K562 (cell line): Measurements from ENCODE around the gene AMFR. TPM values are rescaled to one million over a fixed set of nuclear protein-coding genes. Genes with fewer than 3 reads are reported as not detected.

Experiments
- ATAC-seq: fragments of 200-7000 bp; cut with Tn5 transposase; 3 replicates; pipeline ENCODE4 v1.9.1; 2020; ENCODE audit warnings: moderate library complexity
- BruUV-seq: library from RNA; stranded (reverse); fragments of 400-500 nt; replicated peaks from 2 replicates; lab custom pipeline; 2021; lab: Mats Ljungman, UMichigan
- CTCF ChIA-PET: fragments of 300-600 bp; formaldehyde crosslinking; extraction: SDS; loops from one replicate; lab custom pipeline; 2021; ENCODE audit warnings: low intra/inter-chr PET ratio; lab: Yijun Ruan, JAX
- POLR2A ChIA-PET: fragments of 300-600, 350-650 bp; sonication (Branson Sonifier 250); formaldehyde crosslinking; extraction: SDS; loops from one replicate; lab custom pipeline; 2021; ENCODE audit warnings: antibody characterized with exemption, inconsistent platforms; lab: Yijun Ruan, JAX
- DNase-seq, 4 experiments: peaks; one replicate each; pipeline versions ENCODE4 v3.0.0 to v3.0.0-alpha.2; 2011 to 2018; ENCODE audit warnings: low spot score in 3 of 4, mixed read lengths in 3 of 4; ENCODE audit errors: extremely low read depth in 1 of 4
- FAIRE-seq: peaks from 2 replicates; lab custom pipeline; 2011; peaks lifted over from hg19 to GRCh38; lab: Jason Lieb, UNC
- H2AFZ ChIP-seq: 2 replicates; pipeline ENCODE4 v1.6.0; 2011; ENCODE audit warnings: low read depth, low read length, control low read depth, inconsistent platforms
- H3K27ac ChIP-seq: fragments of 200-600 bp; 3 replicates; pipeline ENCODE4 v1.8.0; 2011; ENCODE audit warnings: low read depth, mild to moderate bottlenecking, control low read depth, inconsistent platforms, low read length, moderate library complexity, mixed read lengths; ENCODE audit errors: extremely low read depth
- H3K27me3 ChIP-seq, 2 experiments: fragments of 300-600 bp in 1 of 2; 2 replicates in 1 of 2; 3 replicates in 1 of 2; pipeline versions ENCODE4 v1.6.0 to v1.8.0; 2011; ENCODE audit warnings: inconsistent platforms in 2 of 2, low read length in 2 of 2, mild to moderate bottlenecking in 1 of 2, mixed read lengths in 1 of 2, moderate library complexity in 1 of 2; ENCODE audit not compliant: control insufficient read depth in 2 of 2, insufficient read depth in 2 of 2
- H3K36me3 ChIP-seq: fragments of 300-600 bp; 3 replicates; pipeline ENCODE4 v1.8.0; 2011; ENCODE audit warnings: mild to moderate bottlenecking, low read length, inconsistent platforms; ENCODE audit not compliant: control insufficient read depth, insufficient read depth
- H3K4me1 ChIP-seq, 2 experiments: fragments of 200-600 bp in 1 of 2; replicated peaks in 1 of 2; 2 replicates in 1 of 2; 3 replicates in 1 of 2; pipeline versions ENCODE4 v1.5.1 to v1.8.0; 2011; ENCODE audit warnings: inconsistent platforms in 2 of 2, low read length in 2 of 2, mild to moderate bottlenecking in 1 of 2, mixed read lengths in 1 of 2, moderate library complexity in 1 of 2; ENCODE audit not compliant: control insufficient read depth in 2 of 2, insufficient read depth in 2 of 2
- H3K4me2 ChIP-seq: 2 replicates; pipeline ENCODE4 v1.6.1; 2011; ENCODE audit warnings: low read length, control low read depth, inconsistent platforms, mixed read lengths; ENCODE audit not compliant: insufficient read depth
- H3K4me3 ChIP-seq: fragments of 200-600 bp; sonication (generic), shearing (Covaris generic); 2 replicates; pipeline ENCODE4 v1.5.1; 2016; ENCODE audit warnings: control low read depth, inconsistent platforms
- H3K79me2 ChIP-seq: fragments of 200-600 bp; 3 replicates; pipeline ENCODE4 v1.8.0; 2011; ENCODE audit warnings: low read length, inconsistent platforms; ENCODE audit not compliant: control insufficient read depth, insufficient read depth
- H3K9ac ChIP-seq, 2 experiments: 2 replicates each; pipeline versions ENCODE4 v1.6.0 to v1.6.1; 2011; ENCODE audit warnings: low read depth in 2 of 2, low read length in 2 of 2, control low read depth in 1 of 2, inconsistent platforms in 1 of 2, mild to moderate bottlenecking in 1 of 2, mixed read lengths in 1 of 2; ENCODE audit not compliant: insufficient read depth in 1 of 2
- H3K9me1 ChIP-seq: one replicate; pipeline ENCODE4 v1.6.0; 2011; ENCODE audit warnings: inconsistent platforms, mild to moderate bottlenecking, low read length, moderate library complexity; ENCODE audit not compliant: control insufficient read depth, insufficient read depth
- H3K9me3 ChIP-seq: replicated peaks from 2 replicates; pipeline ENCODE4 v1.5.1; 2011; ENCODE audit warnings: low read depth, low read length, inconsistent platforms; ENCODE audit not compliant: control insufficient read depth, insufficient read depth
- H4K20me1 ChIP-seq: replicated peaks from 2 replicates; pipeline ENCODE4 v1.6.1; 2011; ENCODE audit warnings: low read length, inconsistent platforms, mixed read lengths; ENCODE audit not compliant: control insufficient read depth, insufficient read depth
- OTX1 ChIP-seq: fragments of 450-650 bp; formaldehyde crosslinking; IDR thresholded peaks from 2 replicates; pipeline ENCODE4 v1.4.0; 2022; ENCODE audit warnings: mild to moderate bottlenecking
- RHOXF2B ChIP-seq: fragments of 250-450 bp; sonication (Bioruptor Pico); conservative IDR thresholded peaks from 2 replicates; pipeline ENCODE4 v1.5.1; 2021
- TEAD1 ChIP-seq, 2 experiments: fragments of 450-650 bp in 1 of 2; sonication (generic) in 1 of 2; formaldehyde crosslinking; IDR thresholded peaks; 2 replicates each; pipeline versions ENCODE4 v1.4.0 to v1.8.0; 2020 to 2022; ENCODE audit warnings: mild to moderate bottlenecking in 2 of 2, missing genetic modification reagents in 1 of 2
- ZFP1 ChIP-seq: fragments of 450-650 bp; formaldehyde crosslinking; IDR thresholded peaks from 2 replicates; pipeline ENCODE4 v1.4.0; 2020; ENCODE audit warnings: mild to moderate bottlenecking, mixed read lengths
- ZNF184 ChIP-seq: sonication (generic); formaldehyde crosslinking; IDR thresholded peaks from 2 replicates; pipeline ENCODE4 v1.5.0; 2020; ENCODE audit warnings: missing genetic modification reagents
- ZNF311 ChIP-seq: fragments of 250-450 bp; sonication (Bioruptor Pico); IDR thresholded peaks from 2 replicates; pipeline ENCODE4 v1.4.0; 2020; ENCODE audit warnings: mild to moderate bottlenecking, moderate library complexity
- WGBS: fragments of 100-300 bp; shearing (Covaris generic); methylation state at CpG from one replicate; pipeline ENCODE4 v1.1.6; 2016; ENCODE audit warnings: low coverage, mixed read lengths; ENCODE audit not compliant: insufficient coverage; ENCODE audit errors: missing lambda C conversion rate; 5-methylcytosine and 5-hydroxymethylcytosine counted together
- in situ Hi-C: fragments of 300-500 bp; cut with MboI; formaldehyde crosslinking; loops from 4 replicates; pipeline ENCODE4 v1.15.0; 2018; ENCODE audit warnings: inconsistent platforms, mixed read lengths
- intact Hi-C: fragments of 100-400 bp; cut with micrococcal nuclease; formaldehyde crosslinking; loops from 2 replicates; pipeline ENCODE4 v1.14.2; 2022
- polyA plus RNA-seq, 8 experiments: library from polyadenylated mRNA; depleted of rRNA in 4 of 8; stranded (reverse) in 5 of 8; unstranded in 3 of 8; fragments of >200 nt; fragmentation: Nextera tagmentation in 2 of 8; fragmentation: Illumina TruSeq in 1 of 8; extraction: Ambion mirVana in 2 of 8; extraction: Trizol in 1 of 8; gene quantifications; 2 replicates each; pipeline versions ENCODE4 v1.2.1 to v1.2.3, GENCODE V29; 2011 to 2014; ENCODE audit warnings: inconsistent platforms in 1 of 8, missing spikeins in 1 of 8
- total RNA-seq, 7 experiments: library from RNA; depleted of rRNA in 6 of 7; stranded (reverse); fragments of >200 nt in 6 of 7; fragmentation: Illumina TruSeq in 2 of 7; extraction: Trizol in 2 of 7; gene quantifications; 2 replicates each; pipeline versions ENCODE4 v1.2.1 to v1.2.3, GENCODE V29; 2011 to 2021; ENCODE audit warnings: low replicate concordance in 1 of 7

AMFR gene
- total and polyA plus RNA-seq, 9 of the 15 experiments (the other 6 are each of a cell fraction or from before 2014, with no cell fraction given) = 15.6 to 113 (median 58.4) TPM

DNA sequence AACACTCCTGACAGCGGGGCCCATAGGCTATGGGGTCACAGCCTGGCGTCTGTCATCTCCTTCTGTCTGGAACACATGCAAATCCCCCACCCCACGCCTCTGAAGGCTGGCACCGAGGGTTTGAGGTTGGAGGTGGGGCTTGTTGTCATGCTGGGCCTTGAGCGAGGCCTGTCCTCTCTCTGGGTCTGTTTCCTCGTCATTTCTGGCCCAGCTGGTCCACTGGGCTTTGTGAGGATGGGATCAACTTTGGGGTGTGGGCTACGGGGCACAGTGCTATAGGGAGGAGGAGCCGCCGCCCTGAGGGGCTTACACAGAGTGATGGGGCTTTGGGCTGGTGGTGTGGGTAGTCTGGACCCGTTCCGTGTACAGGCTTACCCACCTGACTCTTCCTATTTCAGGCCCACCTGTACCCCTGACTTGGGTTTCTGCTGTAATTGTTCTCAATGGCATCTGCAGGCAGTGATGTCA lies 87.5 kb downstream of the AMFR start:
- Histone ChIP-seq H3K79me2 (no peaks in the 10 kb centered on the region), H3K27ac (no peak overlapping the region), H3K27me3 (peaks cover 16 to 76% of the 10 kb centered on the region in 2 experiments; a peak in 4 of 5 replicates), H3K4me1 (peaks cover 0 to 34% of the 10 kb centered on the region in 2 experiments; a peak in 2 of 5 replicates), H3K9ac (no peak overlapping the region)
- CTCF ChIA-PET = no interaction called here
- DNase-seq (no peak), FAIRE-seq (no peak)
- in situ Hi-C loops = no loop called here
- no peak for TF ChIP-seq RHOXF2B (CRISPR knock-in tag)
- no peak for TF ChIP-seq ZNF184 (CRISPR knock-in tag)
- TF ChIP-seq ZFP1 = no peak
- no peak for TF ChIP-seq OTX1
- TF ChIP-seq ZNF311 (CRISPR knock-in tag) = no peak
- TF ChIP-seq TEAD1 (CRISPR knock-in tag; IDR thresholded peaks at IDR 0.05) = no peak
- TF ChIP-seq, all 486 proteins: peak for 0
- WGBS = 2% methylated on average over 9 of the region's 11 CpGs
- BruUV-seq = no TSS peak
- H3K9me3 ChIP-seq = no peaks in the 10 kb centered on the region
- H3K4me3 ChIP-seq = no peak overlapping the region
- no peak overlapping the region for H3K4me2 ChIP-seq
- no peak for ATAC-seq
- H4K20me1 ChIP-seq = peaks cover 31% of the 10 kb centered on the region
- no peak overlapping the region for H2AFZ ChIP-seq
- peaks cover 3% of the 10 kb centered on the region for H3K9me1 ChIP-seq
- intact Hi-C loops = no loop called here
- H3K36me3 ChIP-seq = no peaks in the 10 kb centered on the region
- POLR2A ChIA-PET = interaction anchor here (0.5 to 1.6 kb wide), 2 partner anchors 38 to 132 kb away, joined by 3 to 4 read pairs; no protein-coding TSS in a partner anchor
